Fibroblast of peridontal ligament (primary cell): ENCODE data around the gene PNLDC1.
A peak's percentile ranks its signal among the peaks of the same experiment; 100 is the strongest.
"Not testable (repeated sequence)": the region's sequence is repeated elsewhere in the genome, so short reads cannot be mapped to it uniquely, and the experiment has no call there.

ENCODE experiments used
- DNase-seq: peaks from one replicate; pipeline ENCODE4 v3.0.0-alpha.2; 2010; ENCODE audit errors: extremely low read depth

PNLDC1 gene

DNA sequence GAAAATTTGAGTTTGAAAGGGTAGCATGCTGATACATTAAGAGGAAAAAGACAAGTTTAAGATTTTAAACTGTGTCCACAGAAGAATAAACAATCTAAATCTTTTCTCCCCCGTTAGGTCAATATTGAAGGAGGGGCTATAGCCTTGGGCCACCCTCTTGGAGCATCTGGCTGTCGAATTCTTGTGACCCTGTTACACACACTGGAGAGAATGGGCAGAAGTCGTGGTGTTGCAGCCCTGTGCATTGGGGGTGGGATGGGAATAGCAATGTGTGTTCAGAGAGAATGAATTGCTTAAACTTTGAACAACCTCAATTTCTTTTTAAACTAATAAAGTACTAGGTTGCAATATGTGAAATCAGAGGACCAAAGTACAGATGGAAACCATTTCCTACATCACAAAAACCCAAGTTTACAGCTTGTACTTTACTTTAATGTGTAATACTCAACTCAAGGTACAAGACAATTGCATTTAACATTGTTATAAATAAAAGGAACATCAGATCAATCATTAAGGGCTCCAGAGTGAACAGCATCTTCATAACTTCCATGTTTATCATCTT is 21.5 kb upstream of the PNLDC1 start:
- no peak for DNase-seq

- no peak for DNase-seq
These were observed 11.8 kb upstream of the PNLDC1 start for GRCh38 chr6:159788276-159788675.

DNA sequence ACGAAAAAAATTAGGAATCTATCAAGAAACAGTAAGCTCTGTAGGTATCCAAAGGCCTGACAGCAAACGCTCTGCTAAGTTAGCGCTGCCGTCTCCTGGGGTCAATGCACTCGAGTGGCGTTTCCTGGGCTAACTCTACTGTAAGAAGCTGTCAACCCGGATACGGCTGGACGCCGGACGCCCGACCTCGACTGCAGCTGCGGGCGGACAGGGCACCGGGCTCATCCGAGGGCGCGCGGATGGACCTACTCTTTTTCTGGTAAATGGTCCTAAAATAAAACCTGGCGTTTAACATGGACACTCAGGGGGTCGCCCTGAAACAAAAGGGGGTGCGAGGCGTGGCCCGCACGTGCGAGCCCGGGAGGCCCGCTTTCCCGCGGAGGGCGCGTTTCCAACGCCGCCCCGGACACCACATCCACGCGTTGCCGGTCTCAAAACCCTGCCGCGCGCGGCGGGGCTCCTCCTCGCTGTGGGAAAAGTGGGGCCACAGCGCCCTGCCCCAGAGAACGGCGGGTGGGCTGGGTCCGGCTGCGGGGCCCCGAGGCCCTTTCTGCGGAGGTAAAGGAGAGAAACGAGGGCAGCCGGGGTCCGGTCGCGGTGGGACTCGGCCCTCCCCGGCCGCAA is 11.2 kb upstream of the PNLDC1 start:
- DNase-seq = peak; percentile 24

- DNase-seq = peak; percentile 100
These were observed 10.5 kb upstream of the PNLDC1 start, which contains the start of gene TCP1 for GRCh38 chr6:159789377-159790148. TCP1 (minus strand) TSS chr6:159789602; CDS start chr6:159789468, 134 bp downstream.

DNA sequence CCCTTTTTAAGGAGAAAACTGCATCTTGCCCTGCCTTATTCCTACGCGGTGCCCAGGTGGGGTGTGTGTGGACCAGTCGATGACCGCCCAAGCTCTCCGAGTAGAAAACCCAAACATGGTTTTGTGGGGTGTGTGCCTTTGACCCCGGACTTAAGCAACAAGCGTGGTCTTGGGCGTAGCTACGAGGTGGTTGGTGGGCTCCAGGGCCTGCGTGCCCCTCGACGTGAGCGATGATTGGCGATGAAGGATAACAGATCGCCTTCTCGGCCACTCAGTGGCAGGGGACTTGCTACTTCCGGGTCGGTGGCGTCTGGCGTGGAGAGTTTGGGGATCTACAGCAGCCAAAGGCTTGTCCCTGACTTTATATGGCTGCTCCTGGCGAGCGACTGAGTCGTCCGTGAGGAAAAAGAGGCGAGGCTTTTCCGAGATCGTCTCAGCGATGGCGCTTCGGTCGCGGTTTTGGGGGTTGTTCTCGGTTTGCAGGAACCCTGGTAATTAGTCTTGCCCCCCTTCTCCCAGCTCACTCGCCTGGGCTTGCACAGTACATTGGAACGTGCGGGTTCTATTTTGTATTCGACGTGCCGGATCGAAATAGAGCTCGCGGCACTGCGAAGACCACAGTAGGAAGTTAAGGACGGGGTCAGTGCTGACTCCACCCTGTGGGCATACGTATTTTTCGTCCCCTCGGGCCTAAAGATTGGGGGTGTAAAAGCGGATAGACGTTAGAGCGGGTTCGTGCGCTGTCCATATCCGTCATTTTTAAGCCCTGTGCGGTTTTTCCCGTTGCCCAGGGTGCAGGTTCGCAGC is 9.7 kb upstream of the PNLDC1 start, which contains the start of gene MRPL18:
MRPL18 (plus strand) TSS at position 319 of the 807 bp plus-strand sequence; CDS start at position 440, 121 bp downstream.
- peak; percentile 96 for DNase-seq

GRCh38 chr6:159790956-159791598 is 9.0 kb upstream of the PNLDC1 start:
- no peak for DNase-seq

DNA sequence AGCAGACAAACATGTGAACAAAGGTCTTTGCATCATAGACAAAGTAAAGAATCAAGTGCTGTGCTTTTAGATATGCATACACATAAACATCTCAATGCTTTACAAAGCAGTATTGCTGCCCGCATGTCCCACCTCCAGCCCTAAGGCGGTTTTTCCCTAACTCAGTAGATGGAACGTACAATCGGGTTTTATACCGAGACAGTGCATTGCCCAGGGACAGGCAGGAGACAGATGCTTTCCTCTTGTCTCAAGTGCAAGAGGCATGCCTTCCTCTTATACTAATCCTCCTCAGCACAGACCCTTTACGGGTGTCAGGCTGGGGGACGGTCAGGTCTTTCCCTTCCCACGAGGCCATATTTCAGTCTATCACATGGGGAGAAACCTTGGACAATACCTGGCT is 5.1 kb upstream of the PNLDC1 start:
- not testable (repeated sequence) for DNase-seq

- DNase-seq = no peak
These were observed 2.5 kb upstream of the PNLDC1 start for GRCh38 chr6:159797554-159797953.

DNA sequence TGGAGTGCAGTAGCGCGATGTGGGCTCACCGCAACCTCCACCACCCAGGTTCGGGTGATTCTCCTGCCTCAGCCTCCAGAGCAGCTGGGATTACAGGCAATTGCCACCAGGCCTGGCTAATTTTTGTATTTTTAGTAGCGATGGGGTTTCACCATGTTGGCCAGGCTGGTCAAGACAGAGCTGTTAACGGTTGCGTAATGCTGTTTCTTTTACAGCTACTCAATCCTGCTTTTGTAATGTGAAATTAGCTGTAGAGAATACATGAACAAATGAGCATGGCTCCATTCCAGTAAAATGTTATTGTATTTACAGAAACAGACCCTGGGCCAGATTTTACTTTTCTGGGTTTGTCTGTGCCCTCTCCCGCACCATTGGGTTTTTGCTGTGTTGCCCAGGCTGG is 1.9 kb downstream of the PNLDC1 start:
- DNase-seq = no peak

DNA sequence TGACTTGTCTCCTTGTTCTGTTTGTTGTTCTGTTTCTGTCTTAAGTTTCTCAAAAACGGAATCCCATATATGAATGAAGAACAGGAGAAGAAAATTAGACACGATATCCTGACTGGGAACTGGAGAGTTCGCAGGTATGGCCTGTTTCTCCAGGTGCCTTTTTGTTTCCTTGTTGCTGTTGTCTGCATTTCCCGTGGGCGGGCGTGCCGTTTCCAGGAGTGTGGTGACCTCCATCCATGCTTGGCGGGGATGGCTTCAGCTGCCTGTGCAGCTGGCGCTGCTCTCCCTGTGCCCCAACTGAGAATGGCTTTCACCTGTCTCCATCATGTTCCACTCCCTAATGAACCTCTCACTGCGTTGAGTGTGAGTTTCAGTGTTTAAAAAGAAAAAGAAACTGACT is 4.4 kb downstream of the PNLDC1 start:
- DNase-seq = no peak

DNA sequence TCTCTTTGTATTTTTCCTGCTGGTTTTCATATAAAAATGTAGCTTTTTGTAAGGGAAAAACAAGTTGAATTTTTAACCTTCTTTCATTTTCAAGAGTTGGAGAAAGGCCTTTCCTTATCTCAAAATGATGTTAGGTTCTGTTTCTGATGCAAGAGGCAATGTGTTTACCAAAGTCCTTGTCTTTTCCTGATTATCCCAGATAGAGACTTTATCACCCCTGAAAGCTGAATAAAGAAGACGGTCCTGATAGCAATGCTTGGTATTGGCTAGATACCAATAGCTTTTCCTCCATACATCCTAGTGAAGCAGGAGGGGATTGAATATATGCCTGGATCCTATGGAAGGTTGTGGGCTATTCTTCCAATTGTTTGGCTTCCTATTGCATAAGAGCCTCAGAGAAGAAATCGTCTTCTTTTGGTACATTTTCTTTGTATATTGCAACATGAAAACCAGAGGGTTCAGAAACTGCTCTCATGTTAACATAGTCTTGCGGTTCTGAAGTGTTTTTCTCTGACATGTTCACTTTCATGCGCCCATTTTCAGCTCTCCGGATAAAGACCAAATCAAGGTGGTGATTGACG is 5.5 kb downstream of the PNLDC1 start:
- DNase-seq = no peak

DNA sequence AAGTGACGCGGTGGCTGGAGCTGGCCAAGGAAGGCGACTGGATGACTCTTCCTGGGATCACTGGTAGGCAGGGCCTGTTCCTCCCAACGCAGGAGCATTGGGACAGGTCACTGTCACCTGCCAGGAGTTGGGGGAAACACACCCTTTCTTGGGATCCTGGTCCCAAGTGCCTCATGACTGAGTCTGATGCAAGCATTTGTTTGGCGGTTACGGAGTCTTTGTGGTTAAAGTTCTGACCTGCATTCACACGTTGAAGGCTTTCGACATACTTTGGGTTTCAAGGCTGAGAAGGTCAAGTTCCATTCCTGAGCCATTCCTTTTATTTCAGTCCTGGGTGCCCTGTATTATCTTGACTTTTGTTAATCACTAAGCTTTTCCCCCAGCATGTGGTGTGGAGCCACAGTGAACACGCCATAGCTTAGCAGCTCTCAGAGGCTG is 6.0 kb downstream of the PNLDC1 start:
- no peak for DNase-seq

GRCh38 chr6:159807150-159807858 is 7.2 kb downstream of the PNLDC1 start:
- no peak for DNase-seq

DNA sequence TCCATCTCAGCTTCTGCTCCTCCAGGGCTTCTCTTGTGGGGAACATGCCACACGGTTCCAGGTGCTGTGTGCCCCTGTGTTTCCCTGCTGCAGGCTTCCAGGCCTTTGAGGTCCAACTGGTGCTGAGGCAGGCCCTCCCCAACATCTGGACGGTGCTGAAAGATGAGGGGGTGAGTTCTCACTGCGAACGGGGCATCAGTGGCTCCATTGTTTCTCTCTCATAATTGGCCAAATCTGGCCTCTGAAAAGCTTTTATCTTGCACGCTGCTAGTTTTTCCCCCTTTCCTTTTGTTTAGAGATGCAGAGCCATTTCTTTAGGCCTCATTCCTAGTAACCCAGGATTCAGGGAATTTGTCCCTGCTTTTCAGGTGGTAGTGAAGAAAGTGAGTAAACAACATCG is 8.6 kb downstream of the PNLDC1 start:
- no peak for DNase-seq

DNA sequence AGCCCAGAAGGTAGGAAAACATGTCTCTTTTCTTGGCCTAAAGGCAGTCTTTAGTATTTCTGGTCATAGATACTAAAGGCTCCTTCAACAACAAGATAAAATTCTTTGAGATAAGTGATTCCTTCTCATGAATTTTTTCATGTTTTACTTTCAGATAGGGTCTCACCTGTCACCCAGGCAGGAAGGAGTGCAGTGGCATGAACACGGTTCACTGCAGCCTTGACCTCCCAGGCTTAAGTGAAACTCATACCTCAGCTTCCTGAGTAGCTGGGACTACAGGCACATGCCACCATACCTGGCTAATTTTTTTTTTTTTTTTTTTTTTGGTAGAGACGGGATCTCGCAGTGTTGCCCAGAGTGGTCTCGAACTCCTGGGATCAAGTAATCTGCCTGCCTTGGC is 9.1 kb downstream of the PNLDC1 start:
- no peak for DNase-seq

- no peak for DNase-seq
These were observed 13.7 kb downstream of the PNLDC1 start for GRCh38 chr6:159813781-159814180.

DNA sequence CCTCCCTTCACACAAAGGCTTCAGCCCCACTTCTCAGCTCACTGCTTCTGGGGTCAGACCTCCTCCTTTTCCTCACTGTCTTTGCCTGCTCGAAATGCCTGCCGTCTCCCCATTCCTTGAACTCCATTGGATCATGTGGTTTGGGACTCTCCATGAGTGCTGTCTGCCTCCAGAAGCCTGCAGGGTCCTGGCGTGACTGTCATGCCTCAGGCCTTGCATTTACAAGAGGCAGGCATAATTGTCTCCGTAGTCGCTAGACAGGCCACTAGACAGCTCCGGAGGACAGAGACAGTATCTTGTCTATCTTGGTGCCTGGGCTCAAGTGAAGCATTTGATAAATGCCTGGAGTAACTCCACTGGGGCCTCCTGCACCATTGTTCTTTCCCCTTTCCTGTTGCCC is 15.3 kb downstream of the PNLDC1 start:
- DNase-seq = no peak

- DNase-seq = not testable (repeated sequence)
These were observed 16.7 kb downstream of the PNLDC1 start for GRCh38 chr6:159816775-159817174.

GRCh38 chr6:159817951-159818739 is 18.1 kb downstream of the PNLDC1 start:
- DNase-seq = no peak

GRCh38 chr6:159819098-159819497 is 19.0 kb downstream of the PNLDC1 start:
- DNase-seq = no peak
